CD4-positive, alpha-beta memory T cell (primary cell): ENCODE data around the gene MMAA. TPM values are rescaled to one million over a fixed set of nuclear protein-coding genes. Genes with fewer than 3 reads are reported as not detected.
"Not testable (repeated sequence)": the region's sequence is repeated elsewhere in the genome, so short reads cannot be mapped to it uniquely, and the experiment has no call there.

Experiments used
- CTCF ChIA-PET: fragments of 350-600 bp; sonication (Branson Sonifier 250); formaldehyde crosslinking; loops from one replicate; lab custom pipeline; 2021; ENCODE audit warnings: inconsistent platforms; ENCODE audit not compliant: partially characterized antibody; lab: Charles Lee
- POLR2A ChIA-PET: fragments of 350-600 bp; sonication (Branson Sonifier 250); formaldehyde crosslinking; loops from one replicate; lab custom pipeline; 2021; ENCODE audit not compliant: partially characterized antibody; lab: Charles Lee
- DNase-seq, 5 donors: peaks; one replicate each; pipeline versions ENCODE4 v3.0.0 to v3.0.0-alpha.2; 2020 to 2022; ENCODE audit warnings: mixed read lengths in 1 of 5
- H3K27ac ChIP-seq: one replicate; pipeline ENCODE4 v1.7.0; 2013; ENCODE audit warnings: low read depth, low read length
- H3K27me3 ChIP-seq: 2 replicates; pipeline ENCODE4 v1.7.0; 2013; ENCODE audit warnings: mild to moderate bottlenecking, low read length, moderate library complexity; ENCODE audit not compliant: insufficient read depth
- H3K36me3 ChIP-seq: 2 replicates; pipeline ENCODE4 v1.7.0; 2013; ENCODE audit warnings: mild to moderate bottlenecking, low read length, moderate library complexity; ENCODE audit not compliant: insufficient read depth
- H3K4me1 ChIP-seq: 2 replicates; pipeline ENCODE4 v1.7.0; 2013; ENCODE audit warnings: mild to moderate bottlenecking, low read length, moderate library complexity; ENCODE audit not compliant: insufficient read depth
- H3K4me3 ChIP-seq, 2 donors: one replicate each; pipeline ENCODE4 v1.7.0; 2013; ENCODE audit warnings: low read length in 2 of 2, mild to moderate bottlenecking in 1 of 2
- H3K9me3 ChIP-seq, 2 donors: one replicate each; pipeline ENCODE4 v1.7.0; 2013; ENCODE audit warnings: low read length in 2 of 2, control low read depth in 1 of 2; ENCODE audit not compliant: control insufficient read depth in 1 of 2
- H3K27ac Mint-ChIP-seq, 7 donors: one replicate each; pipeline ENCODE4 v1.8.0; 2020 to 2021; ENCODE audit warnings: mixed read lengths in 7 of 7, mild to moderate bottlenecking in 6 of 7, inconsistent platforms in 3 of 7, moderate library complexity in 3 of 7
- H3K27me3 Mint-ChIP-seq, 2 donors: one replicate each; pipeline ENCODE4 v1.8.0; 2020 to 2021; ENCODE audit warnings: mixed read lengths in 2 of 2
- H3K36me3 Mint-ChIP-seq, 2 donors: one replicate each; pipeline ENCODE4 v1.8.0; 2020 to 2021; ENCODE audit warnings: mixed read lengths in 2 of 2, inconsistent platforms in 1 of 2, mild to moderate bottlenecking in 1 of 2
- H3K4me1 Mint-ChIP-seq, 4 donors: one replicate each; pipeline ENCODE4 v1.8.0; 2020 to 2021; ENCODE audit warnings: mixed read lengths in 4 of 4, mild to moderate bottlenecking in 1 of 4
- H3K4me3 Mint-ChIP-seq, 8 donors: one replicate each; pipeline ENCODE4 v1.8.0; 2020 to 2021; ENCODE audit warnings: mixed read lengths in 8 of 8, mild to moderate bottlenecking in 7 of 8, moderate library complexity in 6 of 8, inconsistent platforms in 3 of 8
- H3K9me3 Mint-ChIP-seq, 8 donors: one replicate each; pipeline ENCODE4 v1.8.0; 2020 to 2021; ENCODE audit warnings: mixed read lengths in 8 of 8, mild to moderate bottlenecking in 5 of 8, inconsistent platforms in 3 of 8, moderate library complexity in 1 of 8
- intact Hi-C: fragments of 100-400 bp; cut with micrococcal nuclease; formaldehyde crosslinking; loops from one replicate; pipeline ENCODE4 v1.15.1; 2023
- polyA plus RNA-seq, 2 donors: library from polyadenylated mRNA; unstranded; fragments of 300-500 nt; fragmentation: Illumina TruSeq; gene quantifications; one replicate each; pipeline ENCODE4 v1.2.3, GENCODE V29; 2021
- total RNA-seq, 2 experiments: library from RNA; stranded (reverse); gene quantifications; one replicate each; pipeline ENCODE4 v1.2.3, GENCODE V29; 2021

Gene MMAA
- total and polyA plus RNA-seq, 4 experiments from 2014 or later = 7.4 to 13.5 (median 11.9) TPM

DNA sequence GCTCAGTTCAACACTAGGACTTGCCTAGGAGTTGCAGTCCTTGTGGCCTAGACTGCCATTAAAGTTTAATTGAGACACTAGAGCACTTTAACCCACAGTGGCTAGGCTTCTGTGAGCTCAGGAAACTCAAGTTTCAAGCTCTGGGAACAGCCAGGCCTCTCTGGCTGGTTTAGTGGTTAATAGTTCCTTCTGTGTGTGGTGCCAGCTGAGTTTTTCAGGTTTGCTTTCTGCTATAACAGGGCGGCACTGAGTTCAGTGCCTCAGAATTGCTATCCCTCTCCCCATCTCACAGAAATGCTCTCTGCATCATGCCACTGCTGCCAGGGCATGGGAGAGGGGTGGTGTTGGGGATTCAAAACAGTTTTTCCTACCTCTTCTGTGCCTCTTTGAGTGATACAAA is 15.9 kb downstream of the MMAA start:
- ChIA-PET CTCF (no interaction called here), POLR2A (interaction anchor here (0.8 kb wide), 1 partner anchor 16 kb away, joined by 3 read pairs; the partner anchor contains the start of gene MMAA)
- Mint-ChIP-seq H3K4me3 (no peak overlapping the region), H3K36me3 (peaks cover 12 to 15% of the 10 kb centered on the region in 2 donors), H3K4me1 (peaks cover 10 to 16% (median 11%) of the 10 kb centered on the region in 4 donors), H3K27me3 (no peaks in the 10 kb centered on the region), H3K27ac (no peak overlapping the region), H3K9me3 (no peaks in the 10 kb centered on the region)
- H3K4me1 ChIP-seq = no peaks in the 10 kb centered on the region
- H3K36me3 ChIP-seq = peaks cover 6% of the 10 kb centered on the region
- H3K27ac ChIP-seq = no peak overlapping the region
- no peak for DNase-seq
- no peaks in the 10 kb centered on the region for H3K27me3 ChIP-seq
- intact Hi-C loops = no loop called here
- H3K9me3 ChIP-seq = no peaks in the 10 kb centered on the region
- no peak overlapping the region for H3K4me3 ChIP-seq

DNA sequence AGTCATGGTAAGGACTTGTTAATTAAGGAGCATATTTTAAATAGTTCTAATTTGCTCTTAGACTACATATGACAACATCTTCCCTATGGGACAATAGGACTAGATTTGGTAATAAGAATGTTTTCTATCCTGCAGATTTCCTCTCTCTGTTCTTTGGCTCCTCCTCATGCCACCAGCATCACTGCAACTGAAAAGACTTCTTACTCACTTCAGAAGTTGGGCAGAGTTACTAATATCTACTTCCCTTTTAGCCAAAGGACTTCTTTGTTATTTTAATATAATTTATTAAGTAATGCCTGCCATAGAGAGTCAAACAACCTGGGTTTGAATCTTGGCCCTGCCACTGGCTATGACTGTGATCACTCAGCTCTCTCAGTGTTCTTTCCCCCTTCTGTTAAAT is 16.4 kb downstream of the MMAA start:
- intact Hi-C loops = no loop called here
- Histone ChIP-seq H3K27ac (no peak overlapping the region), H3K4me1 (no peaks in the 10 kb centered on the region), H3K27me3 (no peaks in the 10 kb centered on the region), H3K9me3 (no peaks in the 10 kb centered on the region), H3K4me3 (no peak overlapping the region), H3K36me3 (peaks cover 6% of the 10 kb centered on the region)
- H3K4me1 Mint-ChIP-seq = peaks cover 10 to 16% (median 11%) of the 10 kb centered on the region in 4 donors
- DNase-seq = no peak
- H3K36me3 Mint-ChIP-seq = peaks cover 15 to 17% of the 10 kb centered on the region in 2 donors
- CTCF ChIA-PET = no interaction called here
- no peaks in the 10 kb centered on the region for H3K27me3 Mint-ChIP-seq
- POLR2A ChIA-PET = no interaction called here
- no peak overlapping the region for H3K4me3 Mint-ChIP-seq
- H3K9me3 Mint-ChIP-seq = no peaks in the 10 kb centered on the region
- H3K27ac Mint-ChIP-seq = no peak overlapping the region

DNA sequence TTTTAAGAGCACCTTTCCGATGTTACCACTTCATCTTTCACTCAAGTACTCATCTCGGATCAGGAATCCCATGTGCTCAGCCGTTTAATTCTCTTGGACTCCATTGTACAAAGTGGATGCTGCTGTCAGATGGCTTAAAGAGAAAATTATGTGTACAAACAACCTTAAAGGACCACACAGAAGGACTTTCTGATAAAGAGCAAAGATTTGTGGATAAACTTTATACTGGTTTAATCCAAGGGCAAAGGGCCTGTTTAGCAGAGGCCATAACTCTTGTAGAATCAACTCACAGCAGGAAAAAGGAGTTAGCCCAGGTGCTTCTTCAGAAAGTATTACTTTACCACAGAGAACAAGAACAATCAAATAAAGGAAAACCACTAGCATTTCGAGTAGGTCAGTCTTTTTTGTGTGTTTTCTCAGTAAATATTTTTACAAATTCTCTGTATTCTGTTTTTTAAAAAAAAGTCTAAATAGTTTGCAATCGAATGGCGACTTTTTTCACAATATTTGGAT is 20.1 kb downstream of the MMAA start:
- Mint-ChIP-seq H3K27ac (no peak overlapping the region), H3K9me3 (no peaks in the 10 kb centered on the region), H3K4me3 (no peak overlapping the region), H3K4me1 (peaks cover 0 to 7% (median 5%) of the 10 kb centered on the region in 4 donors), H3K36me3 (peaks cover 30 to 46% of the 10 kb centered on the region in 2 donors), H3K27me3 (no peaks in the 10 kb centered on the region)
- H3K9me3 ChIP-seq = no peaks in the 10 kb centered on the region
- H3K4me1 ChIP-seq = no peaks in the 10 kb centered on the region
- H3K27ac ChIP-seq = no peak overlapping the region
- ChIA-PET POLR2A (no interaction called here), CTCF (no interaction called here)
- H3K27me3 ChIP-seq = no peaks in the 10 kb centered on the region
- H3K36me3 ChIP-seq = peaks cover 6% of the 10 kb centered on the region
- DNase-seq = no peak
- no peak overlapping the region for H3K4me3 ChIP-seq
- intact Hi-C loops = no loop called here

DNA sequence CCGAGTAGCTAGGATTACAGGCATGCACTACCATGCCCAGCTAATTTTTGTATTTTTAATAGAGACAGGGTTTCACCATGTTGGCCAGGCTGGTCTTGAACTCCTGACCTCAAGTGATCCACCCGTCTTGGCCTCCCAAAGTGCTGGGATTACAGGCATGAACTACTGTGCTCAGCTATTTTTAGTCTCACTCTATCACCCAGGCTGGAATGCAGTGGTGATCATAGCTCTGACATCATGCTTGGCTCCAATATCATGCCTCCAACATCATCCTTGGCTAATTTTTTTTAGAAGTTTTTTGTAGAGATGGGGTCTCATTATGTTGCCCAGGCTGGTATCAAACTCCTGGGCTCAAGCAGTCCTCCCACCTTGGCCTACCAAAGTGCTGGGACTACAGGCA is 21.1 kb downstream of the MMAA start:
- peaks cover 35 to 52% of the 10 kb centered on the region in 2 donors for H3K36me3 Mint-ChIP-seq
- H3K36me3 ChIP-seq = not testable (repeated sequence)

DNA sequence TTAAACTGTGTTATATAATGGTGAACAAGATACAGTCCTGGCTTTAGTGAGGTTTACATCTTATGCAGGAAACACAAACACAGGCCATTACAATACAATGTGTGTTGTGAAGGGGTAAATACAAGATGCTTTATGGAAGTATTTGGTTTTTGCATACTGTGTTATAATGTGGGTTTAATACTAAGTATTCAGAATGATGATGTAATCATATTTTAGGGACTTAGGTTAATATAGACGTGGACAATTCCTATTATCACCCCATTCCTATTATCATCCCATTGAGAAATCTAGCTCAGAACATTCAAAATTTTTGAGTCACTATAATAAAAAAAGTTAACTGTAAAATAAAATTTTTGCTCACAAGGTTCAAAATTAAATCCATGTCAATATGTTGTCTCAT is 24.1 kb downstream of the MMAA start:
- no peaks in the 10 kb centered on the region for H3K9me3 ChIP-seq
- H3K36me3 Mint-ChIP-seq = peaks cover 57 to 74% of the 10 kb centered on the region in 2 donors
- CTCF ChIA-PET = interaction anchor here (1.2 to 2.0 kb wide), 2 partner anchors 26 to 27 kb away, joined by 4 to 6 read pairs; no protein-coding TSS in a partner anchor

More for the DNA sequence above, 21.1 kb downstream of the MMAA start:
- H3K4me1 Mint-ChIP-seq, H3K9me3 Mint-ChIP-seq, H3K4me3 ChIP-seq, H3K27me3 Mint-ChIP-seq, H3K4me3 Mint-ChIP-seq, H3K4me1 ChIP-seq, H3K27me3 ChIP-seq, H3K9me3 ChIP-seq, DNase-seq, H3K27ac ChIP-seq, intact Hi-C loops, CTCF ChIA-PET, H3K27ac Mint-ChIP-seq: not testable (repeated sequence)
- POLR2A ChIA-PET = interaction anchor here (0.6 kb wide), 1 partner anchor 541 kb away, joined by 3 read pairs; no protein-coding TSS in a partner anchor

DNA sequence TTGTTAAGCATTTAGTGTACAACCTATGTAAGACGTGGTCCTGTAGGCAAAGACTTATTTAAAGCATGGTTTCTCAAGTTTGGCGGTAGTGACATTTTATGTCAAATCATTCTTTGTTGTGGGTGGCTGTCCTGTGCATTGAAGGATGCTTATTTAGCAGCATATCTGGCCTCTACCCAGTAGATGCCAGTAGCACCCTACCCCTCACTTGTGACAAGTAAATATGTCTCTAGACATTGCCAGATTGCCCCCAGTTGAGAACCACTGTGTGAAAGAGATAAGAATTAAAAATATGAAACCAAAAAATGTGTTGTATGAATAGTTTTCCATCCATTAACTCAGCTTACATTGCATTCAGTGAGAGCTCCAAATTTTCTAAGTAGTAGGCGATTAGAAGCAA is 25.5 kb downstream of the MMAA start:
- no peak overlapping the region for H3K27ac Mint-ChIP-seq
- H3K4me3 Mint-ChIP-seq = peak overlapping the region in 1 of 8 donors; percentile 18
- H3K27me3 Mint-ChIP-seq = no peaks in the 10 kb centered on the region
- H3K4me1 Mint-ChIP-seq = peaks cover 0 to 1% (median under 1%) of the 10 kb centered on the region in 4 donors
- no peaks in the 10 kb centered on the region for H3K9me3 Mint-ChIP-seq
- DNase-seq = no peak
- Histone ChIP-seq H3K4me3 (no peak overlapping the region), H3K27me3 (no peaks in the 10 kb centered on the region), H3K4me1 (no peaks in the 10 kb centered on the region), H3K9me3 (no peaks in the 10 kb centered on the region), H3K27ac (no peak overlapping the region), H3K36me3 (peaks cover 4% of the 10 kb centered on the region)
- CTCF ChIA-PET = no interaction called here
- intact Hi-C loops = no loop called here
- peaks cover 51 to 68% of the 10 kb centered on the region in 2 donors for H3K36me3 Mint-ChIP-seq
- POLR2A ChIA-PET = no interaction called here

More for the DNA sequence above, 24.1 kb downstream of the MMAA start:
- H3K4me3 ChIP-seq = no peak overlapping the region
- intact Hi-C loops = no loop called here
- H3K27ac Mint-ChIP-seq = no peak overlapping the region
- no peak overlapping the region for H3K27ac ChIP-seq
- no peaks in the 10 kb centered on the region for H3K27me3 ChIP-seq
- H3K4me1 ChIP-seq = no peaks in the 10 kb centered on the region
- H3K9me3 Mint-ChIP-seq = no peaks in the 10 kb centered on the region
- H3K27me3 Mint-ChIP-seq = no peaks in the 10 kb centered on the region
- no peak overlapping the region for H3K4me3 Mint-ChIP-seq
- peaks cover 0 to 1% (median under 1%) of the 10 kb centered on the region in 4 donors for H3K4me1 Mint-ChIP-seq
- H3K36me3 ChIP-seq = peaks cover 10% of the 10 kb centered on the region
- POLR2A ChIA-PET = no interaction called here
- DNase-seq = no peak

DNA sequence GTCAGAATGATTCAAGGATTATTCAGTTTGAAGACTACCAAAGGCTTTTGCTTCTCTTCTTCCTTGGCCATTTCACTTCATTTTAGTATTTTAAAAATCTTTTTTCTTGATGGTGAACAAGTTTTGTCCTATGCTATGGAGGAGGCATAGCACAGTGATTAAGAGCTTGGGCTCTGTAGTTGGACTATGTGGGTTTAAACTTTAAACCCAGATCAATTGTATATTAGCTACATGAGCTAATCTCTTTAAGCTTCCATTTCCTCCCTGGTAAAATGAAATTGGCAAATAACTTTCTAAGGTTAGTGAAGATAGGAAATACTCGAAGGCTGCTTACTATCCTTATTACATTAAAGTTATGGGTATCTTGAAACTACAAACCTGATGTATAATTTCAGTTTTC is 37.0 kb downstream of the MMAA start:
- no peak overlapping the region for H3K4me3 ChIP-seq
- H3K36me3 ChIP-seq = peaks cover 16% of the 10 kb centered on the region
- POLR2A ChIA-PET = no interaction called here
- H3K27me3 ChIP-seq = no peaks in the 10 kb centered on the region
- H3K27me3 Mint-ChIP-seq = no peaks in the 10 kb centered on the region
- DNase-seq = no peak
- no peaks in the 10 kb centered on the region for H3K4me1 Mint-ChIP-seq
- no peak overlapping the region for H3K4me3 Mint-ChIP-seq
- H3K36me3 Mint-ChIP-seq = peaks cover 73 to 74% of the 10 kb centered on the region in 2 donors
- H3K9me3 Mint-ChIP-seq = peaks cover 3 to 23% (median 17%) of the 10 kb centered on the region in 8 donors
- no peaks in the 10 kb centered on the region for H3K4me1 ChIP-seq
- no peak overlapping the region for H3K27ac Mint-ChIP-seq
- no peak overlapping the region for H3K27ac ChIP-seq
- CTCF ChIA-PET = no interaction called here
- no peaks in the 10 kb centered on the region for H3K9me3 ChIP-seq
- intact Hi-C loops = no loop called here
